ENCODE data around the gene STK33. TPM values are rescaled to one million over a fixed set of nuclear protein-coding genes. Genes with fewer than 3 reads are reported as not detected.

Gene STK33
- total RNA-seq, 2 experiments from 2014 or later: 1.4 to 1.8 TPM

DNA sequence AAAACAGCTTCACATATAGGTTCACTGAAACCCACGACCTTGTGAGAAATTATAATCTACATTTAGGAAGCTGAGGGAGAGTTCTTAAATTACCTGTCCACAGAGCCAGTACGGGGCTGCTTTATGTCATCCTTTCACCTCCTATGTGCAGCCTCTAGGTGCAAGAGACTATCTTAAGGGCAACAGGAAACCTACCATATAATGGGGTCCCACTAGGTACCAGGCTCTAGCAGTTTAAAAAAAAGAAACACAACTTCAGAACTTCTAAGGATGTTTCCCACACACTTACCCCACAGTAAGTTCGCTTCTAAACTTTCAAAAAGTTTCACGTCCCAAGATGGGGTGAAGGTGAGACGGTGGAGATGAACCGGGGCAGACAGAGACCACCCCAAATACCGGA is 573 bp downstream of the STK33 start:
- Mint-ChIP-seq H3K4me1 (peaks cover 8% of the 10 kb centered on the region), H3K27me3 (peaks cover 74% of the 10 kb centered on the region), H3K9me3 (ENCODE audit: low read depth) (no peaks in the 10 kb centered on the region), H3K4me3 (peak overlapping the region; percentile 67), H3K36me3 (no peaks in the 10 kb centered on the region), H3K27ac (peak overlapping the region; percentile 50)
- CTCF ChIA-PET: interaction anchor here (1.2 kb wide), 1 partner anchor 26 kb away, joined by 4 read pairs; no protein-coding TSS in a partner anchor
- no peak for DNase-seq
- peak; percentile 34 for ATAC-seq

DNA sequence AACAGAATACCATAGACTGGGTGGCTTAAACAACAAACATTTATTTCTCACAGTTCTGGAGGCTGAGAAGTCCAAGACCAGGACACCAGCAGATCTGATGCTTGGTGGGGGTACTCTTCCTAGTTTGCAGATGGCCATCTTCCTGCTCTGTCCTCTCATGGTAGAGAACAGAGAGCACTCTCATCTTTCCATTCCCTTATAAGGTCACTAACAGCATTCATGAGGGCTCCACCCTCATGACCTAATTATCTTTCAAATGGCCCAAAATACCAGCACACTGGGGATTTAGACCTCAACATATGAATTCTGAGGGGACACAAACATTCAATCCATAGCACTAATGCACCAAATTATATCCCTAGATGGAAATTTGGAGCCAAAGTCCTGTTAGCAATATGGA is 6.1 kb downstream of the STK33 start:
- H3K27me3 Mint-ChIP-seq: peaks cover 43% of the 10 kb centered on the region
- CTCF ChIA-PET: interaction anchor here (0.7 kb wide), 1 partner anchor 357 kb away, joined by 3 read pairs; no protein-coding TSS in a partner anchor
- H3K4me1 Mint-ChIP-seq: peaks cover 1% of the 10 kb centered on the region
- no peak for ATAC-seq
- no peaks in the 10 kb centered on the region for H3K9me3 Mint-ChIP-seq (ENCODE audit: low read depth)
- no peak overlapping the region for H3K4me3 Mint-ChIP-seq
- DNase-seq: no peak
- no peak overlapping the region for H3K27ac Mint-ChIP-seq
- H3K36me3 Mint-ChIP-seq: no peaks in the 10 kb centered on the region

DNA sequence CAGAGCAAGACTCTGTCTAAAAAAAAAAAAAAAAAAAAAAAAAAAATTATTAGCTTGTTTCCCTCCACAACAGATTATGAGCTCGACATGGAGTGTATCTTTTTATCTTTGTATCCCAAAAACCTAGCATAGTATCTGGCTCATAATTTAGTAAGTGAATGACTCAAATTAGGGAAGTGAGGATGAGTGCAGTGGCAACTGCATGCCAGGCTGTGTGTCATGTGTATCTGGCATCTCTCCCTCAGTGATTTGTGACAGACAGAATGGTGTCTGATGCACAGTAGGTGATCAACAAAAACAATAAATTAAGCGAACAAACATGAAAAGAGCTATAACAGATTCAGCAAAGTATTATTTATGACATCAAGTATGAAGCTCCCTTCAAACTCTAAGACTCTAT is 7.2 kb downstream of the STK33 start:
- no peak for ATAC-seq
- H3K27ac Mint-ChIP-seq: no peak overlapping the region
- H3K27me3 Mint-ChIP-seq: peaks cover 42% of the 10 kb centered on the region
- no peak overlapping the region for H3K4me3 Mint-ChIP-seq
- CTCF ChIA-PET: interaction anchor here (0.9 kb wide), 1 partner anchor 24 kb away, joined by 3 read pairs; no protein-coding TSS in a partner anchor
- H3K4me1 Mint-ChIP-seq: peaks cover 2% of the 10 kb centered on the region
- no peaks in the 10 kb centered on the region for H3K9me3 Mint-ChIP-seq (ENCODE audit: low read depth)
- H3K36me3 Mint-ChIP-seq: no peaks in the 10 kb centered on the region
- no peak for DNase-seq

DNA sequence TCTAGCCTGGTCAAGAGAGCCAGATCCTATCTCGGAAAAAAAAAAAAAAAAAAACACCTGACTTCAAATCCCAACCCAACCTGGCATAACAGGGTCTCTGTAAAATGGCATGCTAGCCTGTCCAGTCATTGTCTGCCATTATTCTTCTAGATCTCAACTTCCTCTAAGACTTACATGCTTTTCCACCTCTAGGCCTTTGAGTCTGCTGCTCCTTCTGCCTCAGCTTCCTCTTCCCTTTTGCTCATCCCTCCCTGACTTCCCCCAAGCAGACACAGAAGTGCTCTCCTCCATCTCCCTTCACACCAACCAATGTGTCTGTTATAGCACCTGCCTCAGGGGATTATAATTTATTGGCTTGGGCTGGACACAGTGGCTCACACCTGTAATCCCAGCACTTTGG is 7.8 kb downstream of the STK33 start:
- ATAC-seq: no peak
- CTCF ChIA-PET: interaction anchor here (0.9 kb wide), 1 partner anchor 24 kb away, joined by 3 read pairs; no protein-coding TSS in a partner anchor
- no peaks in the 10 kb centered on the region for H3K9me3 Mint-ChIP-seq (ENCODE audit: low read depth)
- H3K27ac Mint-ChIP-seq: no peak overlapping the region
- DNase-seq: no peak
- H3K27me3 Mint-ChIP-seq: peaks cover 40% of the 10 kb centered on the region
- H3K36me3 Mint-ChIP-seq: no peaks in the 10 kb centered on the region
- H3K4me1 Mint-ChIP-seq: peaks cover 2% of the 10 kb centered on the region
- no peak overlapping the region for H3K4me3 Mint-ChIP-seq

DNA sequence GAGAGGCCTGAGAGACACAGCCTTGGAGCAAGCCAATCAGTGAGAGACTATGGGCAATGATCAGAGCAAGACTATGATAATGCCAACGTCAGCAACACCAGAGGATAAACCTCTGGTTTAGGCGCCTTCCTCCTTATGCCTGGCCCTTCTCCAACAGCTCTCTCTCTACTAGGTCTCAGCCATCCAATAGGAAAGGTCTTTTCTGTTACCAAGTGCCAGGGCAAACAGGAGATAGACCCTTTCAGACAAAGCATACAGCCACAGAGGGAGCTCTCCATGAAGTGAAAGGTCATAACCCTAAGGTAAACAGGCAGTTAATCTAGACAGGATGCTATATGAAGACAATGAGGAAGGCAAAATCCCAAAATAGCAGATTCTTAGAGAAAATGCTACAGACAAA is 9.5 kb downstream of the STK33 start:
- no peak overlapping the region for H3K27ac Mint-ChIP-seq
- ATAC-seq (no peak), DNase-seq (no peak)
- peaks cover 42% of the 10 kb centered on the region for H3K27me3 Mint-ChIP-seq
- peaks cover 2% of the 10 kb centered on the region for H3K4me1 Mint-ChIP-seq
- no peak overlapping the region for H3K4me3 Mint-ChIP-seq
- CTCF ChIA-PET: no interaction called here
- no peaks in the 10 kb centered on the region for H3K36me3 Mint-ChIP-seq
- H3K9me3 Mint-ChIP-seq (ENCODE audit: low read depth): no peaks in the 10 kb centered on the region

DNA sequence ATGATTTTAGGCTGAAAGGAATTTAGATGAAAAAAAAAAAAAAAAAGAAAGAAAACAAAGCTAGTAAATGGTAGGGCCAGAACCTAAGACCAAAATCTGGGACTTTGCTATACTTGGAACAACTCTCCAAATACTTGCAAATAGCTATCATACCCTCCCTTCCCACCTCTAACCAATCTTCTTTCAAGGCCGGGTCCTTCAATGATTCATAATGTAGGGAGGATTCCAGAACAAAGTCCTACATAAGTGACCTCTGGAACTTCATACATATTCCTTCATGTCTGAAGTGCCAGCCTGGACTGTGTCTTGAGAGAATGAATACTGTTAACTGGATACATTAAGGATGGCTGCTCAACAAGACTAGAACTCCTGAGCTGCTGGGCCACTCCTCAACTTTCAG is 9.9 kb downstream of the STK33 start:
- DNase-seq: no peak
- CTCF ChIA-PET: no interaction called here
- Mint-ChIP-seq H3K9me3 (ENCODE audit: low read depth) (no peaks in the 10 kb centered on the region), H3K36me3 (no peaks in the 10 kb centered on the region), H3K4me3 (no peak overlapping the region), H3K27me3 (peaks cover 42% of the 10 kb centered on the region), H3K4me1 (peaks cover 2% of the 10 kb centered on the region), H3K27ac (no peak overlapping the region)
- ATAC-seq: no peak

DNA sequence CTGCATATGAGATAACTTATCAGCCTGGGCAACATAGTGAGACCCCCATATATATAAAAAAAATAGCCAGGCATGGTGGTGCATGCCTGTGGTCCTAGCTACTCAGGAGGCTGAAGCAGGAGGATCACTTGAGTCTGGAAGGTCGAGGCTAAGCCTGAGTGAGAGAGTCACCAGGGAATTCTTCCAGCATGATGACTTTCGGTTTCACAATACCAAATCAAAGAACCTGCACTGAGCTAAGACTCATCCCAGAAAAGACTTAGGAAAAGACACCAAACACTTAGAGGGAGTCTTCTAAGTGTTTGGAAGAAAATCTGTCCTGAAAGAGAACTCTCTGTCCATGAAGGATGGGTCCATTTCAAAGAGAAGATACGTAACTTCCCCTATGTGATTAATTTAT is 12.7 kb downstream of the STK33 start:
- Mint-ChIP-seq H3K27me3 (peaks cover 33% of the 10 kb centered on the region), H3K36me3 (no peaks in the 10 kb centered on the region), H3K4me3 (no peak overlapping the region), H3K4me1 (peaks cover 2% of the 10 kb centered on the region), H3K27ac (no peak overlapping the region), H3K9me3 (ENCODE audit: low read depth) (no peaks in the 10 kb centered on the region)
- ATAC-seq (no peak), DNase-seq (no peak)
- CTCF ChIA-PET: interaction anchor here (1.5 kb wide), 1 partner anchor 18 kb away, joined by 3 read pairs; no protein-coding TSS in a partner anchor

DNA sequence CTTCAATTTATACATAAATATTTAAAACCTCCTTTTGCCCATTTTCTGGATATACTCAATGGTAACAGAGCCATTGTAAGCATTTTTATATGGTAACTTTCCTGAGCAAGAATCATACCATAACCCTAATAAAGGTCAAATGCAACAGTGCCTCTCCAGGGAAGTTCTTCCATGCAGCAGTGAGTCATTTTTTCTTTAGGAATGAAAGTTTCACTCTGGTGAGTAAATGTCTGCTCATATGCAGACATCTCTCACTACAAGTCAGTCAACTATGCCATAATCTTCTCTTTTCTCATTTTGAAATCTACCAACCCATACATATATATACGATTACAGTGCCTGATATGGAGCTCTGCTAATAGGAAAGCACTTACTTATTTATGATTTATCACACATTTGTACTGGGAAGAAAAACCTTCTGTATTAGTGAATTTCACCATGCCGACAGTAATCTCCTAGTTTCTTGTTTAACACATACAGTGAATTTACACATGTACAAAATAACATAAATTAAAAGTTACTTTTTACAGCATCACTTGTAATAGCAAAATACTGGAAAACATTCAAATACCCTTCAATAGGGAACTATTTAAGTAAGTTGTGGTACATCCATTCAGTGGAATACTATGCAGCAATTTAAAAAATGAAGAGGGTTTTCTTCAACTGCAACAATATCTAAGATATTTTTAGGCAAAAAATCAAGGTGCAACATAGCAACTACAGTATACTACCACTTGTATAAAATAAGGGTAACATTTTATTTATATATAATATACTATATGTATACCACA is 16.0 kb downstream of the STK33 start:
- CTCF ChIA-PET: no interaction called here
- Mint-ChIP-seq H3K4me3 (no peak overlapping the region), H3K9me3 (ENCODE audit: low read depth) (no peaks in the 10 kb centered on the region), H3K27me3 (peaks cover 38% of the 10 kb centered on the region), H3K36me3 (no peaks in the 10 kb centered on the region), H3K27ac (no peak overlapping the region), H3K4me1 (peaks cover 2% of the 10 kb centered on the region)
- no peak for DNase-seq
- ATAC-seq: no peak

DNA sequence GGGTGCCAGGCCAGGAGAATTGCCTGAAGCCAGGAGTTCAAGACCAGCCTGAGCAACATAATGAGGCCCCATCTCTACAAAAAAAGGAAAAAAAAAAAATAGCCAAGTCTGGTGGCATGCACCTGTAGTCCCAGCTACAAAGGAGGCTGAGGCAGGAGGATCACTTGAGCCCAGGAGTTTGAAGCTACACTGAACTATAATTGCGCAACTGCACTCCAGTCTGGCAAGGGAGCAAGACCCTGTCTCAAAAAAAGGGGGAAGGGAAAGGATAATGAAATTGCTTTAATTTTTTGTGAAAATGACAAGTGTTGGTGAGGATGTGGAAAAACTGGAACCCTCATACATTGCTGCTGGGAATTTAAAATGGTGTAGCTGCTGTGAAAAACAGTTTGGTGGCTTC is 19.2 kb downstream of the STK33 start:
- CTCF ChIA-PET: interaction anchor here (2.1 kb wide), 1 partner anchor 8 kb away, joined by 6 read pairs; no protein-coding TSS in a partner anchor
- peaks cover 30% of the 10 kb centered on the region for H3K27me3 Mint-ChIP-seq
- H3K4me1 Mint-ChIP-seq: no peaks in the 10 kb centered on the region
- H3K36me3 Mint-ChIP-seq: no peaks in the 10 kb centered on the region
- H3K27ac Mint-ChIP-seq: no peak overlapping the region
- no peaks in the 10 kb centered on the region for H3K9me3 Mint-ChIP-seq (ENCODE audit: low read depth)
- H3K4me3 Mint-ChIP-seq: no peak overlapping the region
- ATAC-seq (no peak), DNase-seq (no peak)

DNA sequence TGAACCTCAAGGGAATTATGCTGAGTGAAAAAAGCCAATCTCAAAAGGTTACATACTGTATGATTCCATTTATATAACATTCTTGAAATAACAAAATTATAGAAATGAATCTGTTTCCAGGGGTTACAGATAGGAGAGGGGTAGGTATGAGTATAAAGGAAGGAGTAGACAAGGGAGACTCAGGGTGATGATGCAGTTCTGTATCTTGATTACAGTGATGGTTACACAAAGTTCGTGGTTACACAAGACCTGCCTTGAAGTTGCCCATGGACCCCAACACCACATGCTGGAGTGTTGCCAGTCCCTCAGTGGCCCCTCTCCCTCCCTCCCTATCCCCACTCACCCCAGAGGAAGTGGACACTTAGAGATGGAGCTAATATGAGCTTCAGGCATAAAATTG is 20.3 kb downstream of the STK33 start:
- CTCF ChIA-PET: no interaction called here
- Mint-ChIP-seq H3K9me3 (ENCODE audit: low read depth) (no peaks in the 10 kb centered on the region), H3K27me3 (peaks cover 31% of the 10 kb centered on the region), H3K4me1 (no peaks in the 10 kb centered on the region), H3K4me3 (no peak overlapping the region), H3K27ac (no peak overlapping the region), H3K36me3 (no peaks in the 10 kb centered on the region)
- DNase-seq: no peak
- ATAC-seq: no peak

DNA sequence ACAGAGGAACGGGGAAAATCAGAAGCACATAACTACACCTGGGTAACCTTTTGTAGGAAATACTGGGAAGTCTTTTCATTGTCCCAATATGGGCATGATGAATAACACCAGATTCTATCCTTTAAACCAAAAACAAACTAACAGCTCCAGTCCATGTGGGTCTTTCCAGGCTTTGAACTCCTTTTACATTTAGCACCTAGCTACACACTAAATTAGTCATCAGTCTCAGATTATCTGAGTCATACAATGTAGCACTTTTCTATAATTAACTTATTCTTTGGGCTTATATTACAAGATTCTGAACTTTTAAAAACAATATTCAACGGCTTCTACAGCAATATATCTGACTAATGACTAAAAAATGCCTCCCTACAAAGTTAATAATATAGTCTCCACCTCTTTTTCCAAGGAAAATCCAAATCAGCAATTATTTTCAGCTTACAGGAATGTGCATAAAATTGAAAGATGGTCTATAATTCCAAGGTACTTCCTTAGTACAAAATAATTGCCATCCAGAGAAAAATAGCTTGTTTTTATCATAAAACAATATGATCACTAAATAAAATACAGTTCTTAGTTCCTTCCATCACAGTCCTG is 26.3 kb downstream of the STK33 start:
- ATAC-seq: no peak
- CTCF ChIA-PET: interaction anchor here (1.0 to 2.2 kb wide), 6 partner anchors 25 to 392 kb away, joined by 3 to 8 read pairs (median 4); partner anchors contain the start of gene LMO1
- Mint-ChIP-seq H3K27ac (no peak overlapping the region), H3K27me3 (peaks cover 51% of the 10 kb centered on the region), H3K4me3 (no peak overlapping the region), H3K36me3 (no peaks in the 10 kb centered on the region), H3K4me1 (no peaks in the 10 kb centered on the region), H3K9me3 (ENCODE audit: low read depth) (no peaks in the 10 kb centered on the region)
- DNase-seq: no peak

DNA sequence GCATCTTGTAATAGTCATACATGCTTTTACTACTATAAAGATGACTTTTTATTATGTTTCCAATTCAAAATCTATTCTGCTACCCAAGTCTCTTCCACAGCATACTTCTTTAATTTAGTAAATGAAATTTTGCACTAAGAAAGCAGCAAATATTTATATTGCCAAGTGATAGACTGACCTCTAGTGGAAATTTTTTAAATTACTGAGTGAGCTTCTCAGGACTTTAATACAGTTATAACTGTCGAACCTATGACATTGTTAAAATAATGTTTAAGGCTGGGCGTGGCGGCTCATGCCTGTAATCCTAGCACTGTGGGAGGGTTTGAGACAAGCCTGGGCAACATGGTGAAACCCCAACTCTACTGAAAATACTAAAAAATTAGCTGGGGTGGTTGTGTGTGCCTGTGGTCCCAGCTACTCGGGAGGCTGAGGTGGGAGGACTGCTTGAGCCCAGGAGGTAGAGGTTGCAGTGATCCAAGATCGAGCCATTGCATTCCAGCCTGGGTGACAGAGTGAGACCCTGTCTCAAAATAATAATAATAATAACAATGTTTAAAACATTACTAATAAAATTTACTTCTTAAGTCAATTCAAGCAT is 27.3 kb downstream of the STK33 start:
- CTCF ChIA-PET: interaction anchor here (0.8 to 2.2 kb wide), 10 partner anchors 9 to 393 kb away, joined by 3 to 8 read pairs (median 4); partner anchors contain the start of gene LMO1
- Mint-ChIP-seq H3K36me3 (no peaks in the 10 kb centered on the region), H3K27ac (no peak overlapping the region), H3K27me3 (peaks cover 57% of the 10 kb centered on the region), H3K4me3 (no peak overlapping the region), H3K9me3 (ENCODE audit: low read depth) (no peaks in the 10 kb centered on the region), H3K4me1 (no peaks in the 10 kb centered on the region)
- DNase-seq (no peak), ATAC-seq (peak; percentile 45)

DNA sequence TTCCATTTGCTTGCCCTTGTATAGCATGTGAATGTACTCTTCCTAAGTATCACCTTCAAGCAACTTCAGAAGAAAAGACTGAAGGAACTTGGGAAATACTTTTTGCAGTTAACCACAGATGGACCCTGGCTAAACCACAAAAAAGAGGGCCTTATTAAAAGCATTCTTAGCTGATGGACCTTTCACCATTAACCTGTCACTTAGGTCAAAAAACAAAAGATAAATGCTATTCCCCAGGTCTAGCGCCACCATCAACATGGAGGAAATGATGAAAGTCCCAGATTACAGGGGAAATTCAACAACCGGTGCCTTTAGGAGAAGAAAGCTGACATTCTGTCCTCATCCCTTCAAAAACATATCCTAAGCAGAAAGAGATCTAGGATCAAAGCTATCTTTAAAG is 29.5 kb downstream of the STK33 start:
- Mint-ChIP-seq H3K27me3 (peaks cover 53% of the 10 kb centered on the region), H3K4me1 (no peaks in the 10 kb centered on the region), H3K4me3 (no peak overlapping the region), H3K9me3 (ENCODE audit: low read depth) (no peaks in the 10 kb centered on the region), H3K36me3 (no peaks in the 10 kb centered on the region), H3K27ac (no peak overlapping the region)
- DNase-seq (no peak), ATAC-seq (no peak)
- CTCF ChIA-PET: interaction anchor here (1.4 kb wide), 1 partner anchor 17 kb away, joined by 3 read pairs; no protein-coding TSS in a partner anchor

All from activated CD8-positive, alpha-beta memory T cell treated with anti-CD3 and anti-CD28 coated beads, Interleukin-2, amount 10 ng/mL, durations not matched to agents 7 days and 5 days (primary cell).